DND-41 (cell line): ENCODE data around the gene PIAS3.

ENCODE experiments used
- ATAC-seq: fragments of 200-7000 bp; cut with Tn5 transposase; 3 replicates; pipeline ENCODE4 v1.9.1; 2021; ENCODE audit warnings: low read depth; ENCODE audit not compliant: insufficient read depth
- DNase-seq: peaks from one replicate; pipeline ENCODE4 v3.0.0-alpha.2; 2020
- H2AFZ ChIP-seq: 2 replicates; pipeline ENCODE4 v1.6.0; 2012; ENCODE audit warnings: low read depth, low read length
- H3K27ac ChIP-seq: 2 replicates; pipeline ENCODE4 v1.5.1; 2012; ENCODE audit warnings: low read length, inconsistent platforms
- H3K27me3 ChIP-seq: fragments of 200-600 bp; sonication (generic); 2 replicates; pipeline ENCODE4 v1.6.0; 2012; ENCODE audit warnings: low read length, mild to moderate bottlenecking, inconsistent platforms; ENCODE audit not compliant: insufficient read depth, poor library complexity
- H3K36me3 ChIP-seq: 2 replicates; pipeline ENCODE4 v1.5.1; 2012; ENCODE audit warnings: low read length, inconsistent platforms; ENCODE audit not compliant: insufficient read depth
- H3K4me1 ChIP-seq: 2 replicates; pipeline ENCODE4 v1.5.1; 2012; ENCODE audit warnings: mild to moderate bottlenecking, low read length; ENCODE audit not compliant: insufficient read depth
- H3K4me2 ChIP-seq: 2 replicates; pipeline ENCODE4 v1.6.0; 2012; ENCODE audit warnings: mild to moderate bottlenecking, moderate library complexity, low read length, inconsistent platforms; ENCODE audit not compliant: insufficient read depth
- H3K4me3 ChIP-seq, 2 experiments: fragments of 200-600 bp in 1 of 2; shearing (Covaris generic) in 1 of 2; 2 replicates each; pipeline ENCODE4 v1.5.1; 2012 to 2016; ENCODE audit warnings: inconsistent platforms in 2 of 2, low read length in 2 of 2, mild to moderate bottlenecking in 2 of 2, low read depth in 1 of 2, moderate library complexity in 1 of 2
- H3K79me2 ChIP-seq: 2 replicates; pipeline ENCODE4 v1.6.0; 2012; ENCODE audit warnings: low read length, inconsistent platforms; ENCODE audit not compliant: insufficient read depth
- H3K9ac ChIP-seq: 2 replicates; pipeline ENCODE4 v1.6.0; 2012; ENCODE audit warnings: low read depth, mild to moderate bottlenecking, inconsistent platforms, low read length, moderate library complexity
- H3K9me3 ChIP-seq: 2 replicates; pipeline ENCODE4 v1.5.1; 2012; ENCODE audit warnings: low read length, moderate library complexity, mild to moderate bottlenecking, inconsistent platforms; ENCODE audit not compliant: insufficient read depth, severe bottlenecking
- H4K20me1 ChIP-seq: 2 replicates; pipeline ENCODE4 v1.6.0; 2012; ENCODE audit warnings: low read length; ENCODE audit not compliant: insufficient read depth
- CTCF ChIP-seq: IDR thresholded peaks from 2 replicates; pipeline ENCODE4 v1.5.1; 2012; ENCODE audit warnings: borderline replicate concordance, low read length, moderate library complexity, mild to moderate bottlenecking; ENCODE audit not compliant: poor library complexity, severe bottlenecking; ENCODE audit errors: extremely low read depth
- EZH2 ChIP-seq: IDR thresholded peaks from 3 replicates; pipeline ENCODE4 v1.6.1; 2012; ENCODE audit warnings: borderline replicate concordance, low read depth, mild to moderate bottlenecking, moderate library complexity, low read length, inconsistent platforms; ENCODE audit not compliant: severe bottlenecking

PIAS3 gene

GRCh38 chr1:145804235-145805045 lies 54.4 kb downstream of the PIAS3 start:
- Histone ChIP-seq H3K9me3 (no peaks in the 10 kb centered on the region), H3K4me2 (no peak overlapping the region), H3K79me2 (peaks cover 94% of the 10 kb centered on the region), H3K4me1 (no peaks in the 10 kb centered on the region), H3K27me3 (no peaks in the 10 kb centered on the region), H2AFZ (no peak overlapping the region), H3K36me3 (no peaks in the 10 kb centered on the region), H3K9ac (no peak overlapping the region), H4K20me1 (peaks cover 10% of the 10 kb centered on the region; the same call in 1 of the 2 replicates), H3K27ac (no peak overlapping the region), H3K4me3 (no peak overlapping the region)
- DNase-seq (no peak), ATAC-seq (no peak)
- no peak for TF ChIP-seq CTCF
- TF ChIP-seq EZH2 = no peak

- Histone ChIP-seq H3K4me3 (no peak overlapping the region), H3K27ac (no peak overlapping the region), H2AFZ (no peak overlapping the region), H3K4me1 (no peaks in the 10 kb centered on the region), H3K9me3 (peaks cover 22% of the 10 kb centered on the region), H3K4me2 (no peak overlapping the region), H4K20me1 (peaks cover 7% of the 10 kb centered on the region; the same call in 1 of the 2 replicates), H3K9ac (no peak overlapping the region), H3K27me3 (no peaks in the 10 kb centered on the region), H3K79me2 (peaks cover 94% of the 10 kb centered on the region), H3K36me3 (0 out of 2 replicates have a peak, but pooled peaks cover 2% of the 10 kb centered on the region)
- DNase-seq = no peak
- TF ChIP-seq EZH2 (no peak), CTCF (no peak)
- no peak for ATAC-seq
These were observed 59.1 kb downstream of the PIAS3 start for GRCh38 chr1:145799806-145800205.
